ENCODE data around the gene HPN. TPM values are rescaled to one million over a fixed set of nuclear protein-coding genes. Genes with fewer than 3 reads are reported as not detected.

Gene HPN
- total and polyA plus RNA-seq, 2 of the 13 experiments (the other 11 are each of a cell fraction or from before 2014, with no cell fraction given) = 46.7 to 261 TPM

DNA sequence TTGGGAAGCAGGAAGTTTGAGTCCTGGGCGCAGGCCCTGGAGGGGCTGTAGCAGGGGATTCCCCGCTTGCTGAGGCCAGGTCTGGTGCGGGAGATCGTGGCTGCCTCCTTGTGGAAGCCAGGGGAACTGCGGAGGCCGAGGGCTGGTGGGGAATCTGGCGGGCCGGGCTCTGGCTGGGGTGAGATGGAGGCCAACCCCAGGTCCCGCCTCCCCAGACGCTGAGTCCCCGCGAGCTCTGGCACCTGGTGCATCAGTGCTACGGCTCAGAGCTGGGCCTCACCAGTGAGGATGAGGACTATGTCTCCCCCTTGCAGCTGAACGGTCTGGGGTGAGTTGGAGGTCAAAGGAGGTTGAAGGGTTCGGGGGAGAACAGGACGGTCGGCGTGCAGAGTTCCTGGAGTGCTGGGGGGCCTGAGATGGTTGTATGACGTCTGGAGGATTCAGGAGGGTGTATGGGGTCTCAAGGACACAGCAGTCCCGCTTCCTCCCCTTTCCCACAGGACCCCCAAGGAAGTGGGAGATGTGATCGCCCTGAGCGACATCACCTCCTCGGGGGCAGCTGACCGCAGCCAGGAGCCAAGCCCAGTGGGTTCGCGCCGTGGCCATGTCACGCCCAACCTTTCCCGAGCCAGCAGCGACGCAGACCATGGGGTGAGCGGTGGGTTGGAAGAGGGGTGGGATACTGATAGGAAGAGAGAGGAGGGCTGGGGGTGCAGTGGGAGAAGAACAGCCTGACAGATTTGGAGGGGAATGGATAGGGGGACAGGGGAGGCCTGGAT, 28.3 kb upstream of the HPN start (continued):
- TF ChIP-seq, protein P1, sequence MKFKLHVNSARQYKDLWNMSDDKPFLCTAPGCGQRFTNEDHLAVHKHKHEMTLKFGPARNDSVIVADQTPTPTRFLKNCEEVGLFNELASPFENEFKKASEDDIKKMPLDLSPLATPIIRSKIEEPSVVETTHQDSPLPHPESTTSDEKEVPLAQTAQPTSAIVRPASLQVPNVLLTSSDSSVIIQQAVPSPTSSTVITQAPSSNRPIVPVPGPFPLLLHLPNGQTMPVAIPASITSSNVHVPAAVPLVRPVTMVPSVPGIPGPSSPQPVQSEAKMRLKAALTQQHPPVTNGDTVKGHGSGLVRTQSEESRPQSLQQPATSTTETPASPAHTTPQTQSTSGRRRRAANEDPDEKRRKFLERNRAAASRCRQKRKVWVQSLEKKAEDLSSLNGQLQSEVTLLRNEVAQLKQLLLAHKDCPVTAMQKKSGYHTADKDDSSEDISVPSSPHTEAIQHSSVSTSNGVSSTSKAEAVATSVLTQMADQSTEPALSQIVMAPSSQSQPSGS (CRISPR knock-in tag; IDR thresholded peaks at IDR 0.05) = 0 out of 2 replicates have a peak, but pooled peaks have one; percentile 48
- TF ChIP-seq THAP11 (CRISPR knock-in tag; IDR thresholded peaks at IDR 0.05) = peak; percentile 60; the same call in 1 of the 2 replicates
- TF ChIP-seq KDM2A (CRISPR knock-in tag; IDR thresholded peaks at IDR 0.05; ENCODE audit: borderline replicate concordance, low read depth) = peak; percentile 39; the same call in 1 of the 2 replicates
- TF ChIP-seq SALL1 (CRISPR knock-in tag; IDR thresholded peaks at IDR 0.05) = peak; percentile 44
- TF ChIP-seq ZBTB33 (CRISPR knock-in tag; IDR thresholded peaks at IDR 0.05) = peak; percentile 85
- TF ChIP-seq SAP130 (CRISPR knock-in tag; IDR thresholded peaks at IDR 0.05; ENCODE audit: low read depth) = 0 out of 2 replicates have a peak, but pooled peaks have one; percentile 33
- peak; percentile 61; the same call in 1 of the 2 replicates for TF ChIP-seq ERF (CRISPR knock-in tag; IDR thresholded peaks at IDR 0.05)
- TF ChIP-seq, protein P2, sequence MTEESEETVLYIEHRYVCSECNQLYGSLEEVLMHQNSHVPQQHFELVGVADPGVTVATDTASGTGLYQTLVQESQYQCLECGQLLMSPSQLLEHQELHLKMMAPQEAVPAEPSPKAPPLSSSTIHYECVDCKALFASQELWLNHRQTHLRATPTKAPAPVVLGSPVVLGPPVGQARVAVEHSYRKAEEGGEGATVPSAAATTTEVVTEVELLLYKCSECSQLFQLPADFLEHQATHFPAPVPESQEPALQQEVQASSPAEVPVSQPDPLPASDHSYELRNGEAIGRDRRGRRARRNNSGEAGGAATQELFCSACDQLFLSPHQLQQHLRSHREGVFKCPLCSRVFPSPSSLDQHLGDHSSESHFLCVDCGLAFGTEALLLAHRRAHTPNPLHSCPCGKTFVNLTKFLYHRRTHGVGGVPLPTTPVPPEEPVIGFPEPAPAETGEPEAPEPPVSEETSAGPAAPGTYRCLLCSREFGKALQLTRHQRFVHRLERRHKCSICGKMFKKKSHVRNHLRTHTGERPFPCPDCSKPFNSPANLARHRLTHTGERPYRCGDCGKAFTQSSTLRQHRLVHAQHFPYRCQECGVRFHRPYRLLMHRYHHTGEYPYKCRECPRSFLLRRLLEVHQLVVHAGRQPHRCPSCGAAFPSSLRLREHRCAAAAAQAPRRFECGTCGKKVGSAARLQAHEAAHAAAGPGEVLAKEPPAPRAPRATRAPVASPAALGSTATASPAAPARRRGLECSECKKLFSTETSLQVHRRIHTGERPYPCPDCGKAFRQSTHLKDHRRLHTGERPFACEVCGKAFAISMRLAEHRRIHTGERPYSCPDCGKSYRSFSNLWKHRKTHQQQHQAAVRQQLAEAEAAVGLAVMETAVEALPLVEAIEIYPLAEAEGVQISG (CRISPR knock-in tag; IDR thresholded peaks at IDR 0.05) = peak; percentile 35; the same call in 1 of the 2 replicates
- TF ChIP-seq SNAPC4 (CRISPR knock-in tag; IDR thresholded peaks at IDR 0.05) = 0 out of 2 replicates have a peak, but pooled peaks have one; percentile 39
- TF ChIP-seq, protein P3, sequence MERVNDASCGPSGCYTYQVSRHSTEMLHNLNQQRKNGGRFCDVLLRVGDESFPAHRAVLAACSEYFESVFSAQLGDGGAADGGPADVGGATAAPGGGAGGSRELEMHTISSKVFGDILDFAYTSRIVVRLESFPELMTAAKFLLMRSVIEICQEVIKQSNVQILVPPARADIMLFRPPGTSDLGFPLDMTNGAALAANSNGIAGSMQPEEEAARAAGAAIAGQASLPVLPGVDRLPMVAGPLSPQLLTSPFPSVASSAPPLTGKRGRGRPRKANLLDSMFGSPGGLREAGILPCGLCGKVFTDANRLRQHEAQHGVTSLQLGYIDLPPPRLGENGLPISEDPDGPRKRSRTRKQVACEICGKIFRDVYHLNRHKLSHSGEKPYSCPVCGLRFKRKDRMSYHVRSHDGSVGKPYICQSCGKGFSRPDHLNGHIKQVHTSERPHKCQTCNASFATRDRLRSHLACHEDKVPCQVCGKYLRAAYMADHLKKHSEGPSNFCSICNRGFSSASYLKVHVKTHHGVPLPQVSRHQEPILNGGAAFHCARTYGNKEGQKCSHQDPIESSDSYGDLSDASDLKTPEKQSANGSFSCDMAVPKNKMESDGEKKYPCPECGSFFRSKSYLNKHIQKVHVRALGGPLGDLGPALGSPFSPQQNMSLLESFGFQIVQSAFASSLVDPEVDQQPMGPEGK (CRISPR knock-in tag; IDR thresholded peaks at IDR 0.05) = 0 out of 2 replicates have a peak, but pooled peaks have one; percentile 15
- TF ChIP-seq PITX1 (CRISPR knock-in tag; IDR thresholded peaks at IDR 0.05) = no peak
- TF ChIP-seq ZSCAN31 (CRISPR knock-in tag; IDR thresholded peaks at IDR 0.05; ENCODE audit: low read depth) = 0 out of 2 replicates have a peak, but pooled peaks have one; percentile 44
- TF ChIP-seq IRF2 (CRISPR knock-in tag; IDR thresholded peaks at IDR 0.05) = no peak; the same call in 1 of the 2 replicates
- no peak for TF ChIP-seq ZNF703 (CRISPR knock-in tag; IDR thresholded peaks at IDR 0.05; ENCODE audit: borderline replicate concordance)
